ENCODE measurements around the gene PRIM2. TPM values are rescaled to one million over a fixed set of nuclear protein-coding genes. Genes with fewer than 3 reads are reported as not detected.

Gene PRIM2
- total and polyA plus RNA-seq, 10 of the 15 experiments (the other 5 are each of a cell fraction or from before 2014, with no cell fraction given): 13.2 to 38.6 (median 25.1) TPM

- no peak for TF ChIP-seq E4F1 (IDR thresholded peaks at IDR 0.05; ENCODE audit: borderline replicate concordance, partially characterized antibody)
- no peak for TF ChIP-seq PKNOX1 (IDR thresholded peaks at IDR 0.05)
- TF ChIP-seq E2F4 (IDR thresholded peaks at IDR 0.05; ENCODE audit: low read depth, low read length): no peak
- TF ChIP-seq USF2 (IDR thresholded peaks at IDR 0.05; ENCODE audit: borderline replicate concordance, low read depth, low read length): no peak
- TF ChIP-seq ZBED1 (IDR thresholded peaks at IDR 0.05; ENCODE audit: borderline replicate concordance): no peak
Observed at GRCh38 chr6:57278570-57278969, 38.9 kb upstream of the PRIM2 start (continued).

- H3K4me3 ChIP-seq: no peak overlapping the region
- DNase-seq (ENCODE audit: low read depth, low spot score) (no peak), ATAC-seq (no peak), FAIRE-seq (no peak)
- WGBS (ENCODE audit: insufficient coverage, insufficient replicate concordance, low lambda C conversion rate, missing lambda C conversion rate): 71% methylated on average over 2 of the region's 2 CpGs
- intact Hi-C loops (cut with micrococcal nuclease; ENCODE audit: unreplicated experiment): no loop called here
- ChIA-PET POLR2A (no interaction called here), SMC1A (ENCODE audit: uncharacterized antibody, unreplicated experiment) (interaction anchor here (1.0 kb wide), 1 partner anchor 12 kb away, joined by 3 read pairs; no protein-coding TSS in a partner anchor), RAD21 (ENCODE audit: unreplicated experiment) (no interaction called here), CTCF (no interaction called here)
- no peak overlapping the region for H2AFZ ChIP-seq (ENCODE audit: control insufficient read depth, low read depth, low read length)
- no peaks in the 10 kb centered on the region for H3K9me3 ChIP-seq (replicated peaks; ENCODE audit: control insufficient read depth, insufficient read depth, low read length)
- in situ Hi-C loops (cut with MboI): no loop called here
- H3K36me3 ChIP-seq (ENCODE audit: control insufficient read depth in 2 of 2, insufficient read depth in 2 of 2, low read length in 1 of 2): no peaks in the 10 kb centered on the region
- H3K79me2 ChIP-seq (ENCODE audit: control insufficient read depth, insufficient read depth, low read length): no peaks in the 10 kb centered on the region
- H3K27me3 ChIP-seq (replicated peaks in 1 of 2; ENCODE audit: control insufficient read depth in 2 of 2, insufficient read depth in 2 of 2, low read length in 1 of 2): no peaks in the 10 kb centered on the region
- H3K9ac ChIP-seq (ENCODE audit: control insufficient read depth, insufficient read depth, low read length): no peak overlapping the region
- H3K4me1 ChIP-seq (ENCODE audit: control insufficient read depth, insufficient read depth, low read length): no peaks in the 10 kb centered on the region
- H4K20me1 ChIP-seq (ENCODE audit: control insufficient read depth, insufficient read depth): no peaks in the 10 kb centered on the region
- H3K27ac ChIP-seq (ENCODE audit: control insufficient read depth, insufficient read depth): no peak overlapping the region
- BruUV-seq (replicated peaks): no TSS peak
- no peak overlapping the region for H3K4me2 ChIP-seq (ENCODE audit: control insufficient read depth, insufficient read depth)
- TF ChIP-seq USF2 (IDR thresholded peaks at IDR 0.05; ENCODE audit: borderline replicate concordance, low read depth, low read length) (no peak), CHD1 (IDR thresholded peaks at IDR 0.05; ENCODE audit: low read depth, low read length) (no peak), HCFC1 (IDR thresholded peaks at IDR 0.05; ENCODE audit: low read length) (no peak), ESRRA (IDR thresholded peaks at IDR 0.05; ENCODE audit: low read length) (no peak), BCLAF1 (IDR thresholded peaks at IDR 0.05) (no peak), SIX5 (IDR thresholded peaks at IDR 0.05; ENCODE audit: low read depth, low read length, severe bottlenecking) (no peak), MLLT1 (IDR thresholded peaks at IDR 0.05) (no peak)
Observed at GRCh38 chr6:57279013-57279412, 38.4 kb upstream of the PRIM2 start.
